Epidermal melanocyte (primary cell): ENCODE data around the gene IGSF22.
"Not testable (repeated sequence)": the region's sequence is repeated elsewhere in the genome, so short reads cannot be mapped to it uniquely, and the experiment has no call there.

ENCODE experiments used
- DNase-seq: peaks from one replicate; pipeline ENCODE4 v3.0.0; 2011; ENCODE audit warnings: low spot score; ENCODE audit not compliant: insufficient read length

IGSF22 gene

DNA sequence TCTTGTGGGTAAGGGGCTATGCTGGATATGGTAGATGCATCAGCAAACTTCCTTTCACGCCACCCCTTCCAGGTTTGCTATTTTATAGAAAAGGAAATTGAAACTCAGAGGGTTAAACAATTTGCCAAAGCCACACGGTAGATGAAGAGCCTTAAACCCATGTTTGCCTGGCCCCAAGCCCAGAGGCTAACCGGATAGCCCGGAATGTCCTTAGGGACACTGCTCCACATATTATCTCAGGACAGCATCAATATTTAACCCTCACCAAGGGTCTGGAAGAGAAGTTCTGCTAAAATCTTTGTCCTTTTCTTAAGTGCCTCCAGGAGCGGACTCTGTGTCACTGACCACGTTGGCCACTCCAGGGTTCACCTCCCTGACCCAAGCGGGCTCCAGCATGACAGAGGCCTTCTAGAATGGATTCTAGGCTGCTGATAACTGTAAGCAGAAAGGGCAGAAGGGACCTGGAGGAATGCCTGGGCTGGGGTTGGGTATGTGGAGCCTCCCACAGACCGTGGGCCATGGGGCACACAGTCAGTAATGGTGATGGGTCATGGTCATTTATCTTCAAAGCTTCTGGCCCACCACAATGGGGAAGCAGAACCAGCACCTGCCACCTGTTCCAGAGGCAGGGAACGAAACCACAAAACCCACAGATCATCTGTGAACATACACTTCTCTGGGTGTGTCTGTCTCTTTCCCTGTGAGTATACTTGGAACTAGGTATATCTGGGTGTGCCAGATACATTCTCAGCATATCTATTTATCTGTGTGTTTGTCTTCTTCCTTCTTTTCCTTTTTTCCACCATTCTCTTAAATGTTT is 32.8 kb downstream of the IGSF22 start:
- DNase-seq: no peak

DNA sequence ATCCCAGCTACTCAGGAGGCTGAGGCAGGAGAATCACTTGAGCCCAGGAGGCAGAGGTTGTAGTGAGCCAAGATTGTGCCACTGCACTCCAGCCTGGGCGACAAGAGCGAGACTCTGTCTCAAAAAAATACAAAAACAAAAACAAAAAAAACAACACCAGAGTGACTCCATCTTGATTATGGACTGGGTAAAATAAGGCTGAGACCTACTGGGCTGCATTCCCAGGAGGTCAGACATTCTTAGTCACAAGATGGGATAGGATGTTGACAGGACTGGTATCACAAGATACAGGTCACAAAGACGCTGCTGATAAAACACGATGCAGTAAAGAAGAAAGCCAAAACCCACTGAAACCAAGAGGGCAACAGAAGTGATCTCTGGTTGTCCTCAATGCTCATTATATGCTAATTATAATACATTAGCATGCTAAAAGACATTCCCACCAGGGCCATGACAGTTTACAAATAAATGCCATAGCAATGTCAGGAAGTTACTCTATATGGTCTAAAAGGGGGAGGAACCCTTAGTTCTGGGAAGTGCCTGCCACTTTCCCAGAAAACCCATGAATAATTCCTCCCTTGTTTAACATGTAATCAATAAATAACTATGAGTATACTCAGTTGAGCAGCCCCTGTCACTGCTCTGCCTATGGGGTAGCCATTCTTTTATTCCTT is 34.4 kb downstream of the IGSF22 start:
- DNase-seq: not testable (repeated sequence)

DNA sequence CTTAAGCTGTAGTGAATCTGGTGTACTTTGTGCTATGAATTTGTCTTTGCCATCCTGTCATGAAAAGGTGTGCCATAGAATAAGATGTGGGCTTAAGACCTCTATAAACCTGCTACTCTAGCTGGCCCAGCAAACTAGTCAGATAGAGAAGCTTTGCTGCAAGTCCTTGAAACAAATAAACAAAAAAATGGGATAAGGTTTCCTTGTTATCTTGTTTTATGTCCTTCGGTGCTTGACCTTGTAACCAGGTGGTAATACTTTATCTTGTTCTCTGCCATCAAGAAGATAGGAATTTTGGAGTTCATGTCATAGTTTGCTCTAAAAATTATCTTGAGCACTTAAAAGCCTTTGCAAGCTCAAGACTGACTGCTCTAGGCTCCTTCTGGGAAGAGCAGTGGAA is 41.7 kb downstream of the IGSF22 start:
- DNase-seq: no peak

DNA sequence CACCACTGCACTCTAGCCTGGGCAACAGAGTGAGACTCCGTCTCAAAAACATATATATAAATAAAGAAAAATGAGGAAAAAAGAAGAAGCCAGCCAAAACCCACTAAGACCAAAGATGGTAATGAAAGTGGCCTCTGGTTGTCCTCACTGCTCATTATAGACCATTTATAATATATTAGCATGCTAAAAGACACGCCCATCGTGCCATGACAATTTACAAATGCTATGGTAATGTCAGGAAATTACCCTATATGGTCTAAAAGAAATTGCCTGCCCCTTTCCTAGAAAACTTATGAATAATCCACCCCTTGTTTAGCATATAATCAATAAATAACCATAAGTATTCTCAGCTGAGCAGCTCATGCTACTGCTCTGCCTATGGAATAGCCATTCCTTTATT is 43.5 kb downstream of the IGSF22 start:
- no peak for DNase-seq

DNA sequence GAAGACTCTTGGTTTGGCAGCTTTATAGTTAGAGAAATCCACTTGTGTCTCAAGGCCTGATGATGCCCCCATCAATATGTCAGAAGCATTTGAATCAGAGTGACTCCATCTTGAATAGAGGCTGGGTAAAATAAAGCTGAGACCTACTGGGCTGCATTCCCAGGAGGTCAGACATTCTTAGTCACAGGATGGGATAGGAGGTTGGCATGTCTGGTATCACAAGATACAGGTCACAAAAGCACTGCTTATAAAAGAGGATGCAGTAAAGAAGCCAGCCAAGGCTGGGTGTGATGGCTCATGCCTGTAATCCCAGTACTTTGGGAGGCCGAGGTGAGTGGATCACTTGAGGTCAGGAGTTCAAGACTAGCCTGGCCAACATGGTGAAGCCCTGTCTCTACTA is 44.0 kb downstream of the IGSF22 start:
- not testable (repeated sequence) for DNase-seq

- DNase-seq: no peak
Measured at GRCh38 chr11:18677560-18677959, 48.4 kb downstream of the IGSF22 start.

- no peak for DNase-seq
Measured at GRCh38 chr11:18676803-18677202, 49.2 kb downstream of the IGSF22 start.

- DNase-seq: not testable (repeated sequence)
Measured at GRCh38 chr11:18672209-18672608, 53.8 kb downstream of the IGSF22 start.

- DNase-seq: no peak
Measured at GRCh38 chr11:18671246-18671645, 54.7 kb downstream of the IGSF22 start.

DNA sequence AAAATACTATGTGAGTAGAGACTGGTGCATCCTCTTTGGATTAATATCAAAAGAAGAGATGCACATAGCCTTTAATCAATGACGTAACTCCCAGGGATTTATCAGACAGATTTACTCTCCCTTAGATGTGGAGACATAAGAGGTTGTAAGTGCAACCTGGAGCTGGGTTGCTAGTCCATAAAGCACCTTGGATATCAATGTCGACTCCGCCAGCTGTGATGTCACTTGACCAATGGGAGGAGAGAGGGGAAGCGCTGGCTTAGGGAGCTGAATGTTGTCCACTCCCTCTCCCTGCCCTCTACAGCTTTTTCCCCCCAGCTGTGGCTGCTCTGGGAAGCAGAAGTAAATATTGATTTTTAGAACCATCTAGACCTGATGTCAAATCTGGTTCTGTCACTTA is 56.3 kb downstream of the IGSF22 start:
- no peak for DNase-seq

DNA sequence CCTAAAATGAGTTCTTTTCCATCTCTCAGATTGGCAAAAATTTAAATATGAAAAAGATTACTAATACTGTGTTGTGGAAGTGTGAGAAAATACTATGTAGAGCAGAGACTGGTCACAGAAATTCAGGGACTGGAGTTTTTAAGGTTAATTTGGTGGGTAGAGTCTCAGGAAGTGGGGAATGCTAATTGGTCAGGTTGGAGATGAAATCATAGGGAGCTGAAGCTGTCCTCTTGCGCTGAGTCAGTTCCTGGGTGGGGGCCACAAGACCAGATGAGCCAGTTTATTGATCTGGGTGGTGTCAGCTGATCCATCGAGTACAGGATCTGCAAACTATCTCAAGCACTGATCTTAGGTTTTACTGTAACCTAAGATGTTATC is 56.8 kb downstream of the IGSF22 start:
- DNase-seq: no peak

- no peak for DNase-seq
Measured at GRCh38 chr11:18668131-18668530, 57.9 kb downstream of the IGSF22 start.

GRCh38 chr11:18665353-18665872 is 60.6 kb downstream of the IGSF22 start:
- DNase-seq: not testable (repeated sequence)

GRCh38 chr11:18657673-18658072 is 68.3 kb downstream of the IGSF22 start:
- DNase-seq: no peak
